C4-2B (cell line): ENCODE measurements around the gene PCNT.

Source experiments
- ZFX ChIP-seq: fragments of 450-650 bp; IDR thresholded peaks from 2 replicates; pipeline ENCODE4 v1.6.1; 2017
- TF ChIP-seq, protein P1 (sequence below): fragments of 450-650 bp; conservative IDR thresholded peaks from 2 replicates; pipeline ENCODE4 v1.5.1; 2017; ENCODE audit warnings: mild to moderate bottlenecking

GRCh38 chr21:46420241-46421190 lies 96.6 kb downstream of the PCNT start:
- TF ChIP-seq, protein P1, sequence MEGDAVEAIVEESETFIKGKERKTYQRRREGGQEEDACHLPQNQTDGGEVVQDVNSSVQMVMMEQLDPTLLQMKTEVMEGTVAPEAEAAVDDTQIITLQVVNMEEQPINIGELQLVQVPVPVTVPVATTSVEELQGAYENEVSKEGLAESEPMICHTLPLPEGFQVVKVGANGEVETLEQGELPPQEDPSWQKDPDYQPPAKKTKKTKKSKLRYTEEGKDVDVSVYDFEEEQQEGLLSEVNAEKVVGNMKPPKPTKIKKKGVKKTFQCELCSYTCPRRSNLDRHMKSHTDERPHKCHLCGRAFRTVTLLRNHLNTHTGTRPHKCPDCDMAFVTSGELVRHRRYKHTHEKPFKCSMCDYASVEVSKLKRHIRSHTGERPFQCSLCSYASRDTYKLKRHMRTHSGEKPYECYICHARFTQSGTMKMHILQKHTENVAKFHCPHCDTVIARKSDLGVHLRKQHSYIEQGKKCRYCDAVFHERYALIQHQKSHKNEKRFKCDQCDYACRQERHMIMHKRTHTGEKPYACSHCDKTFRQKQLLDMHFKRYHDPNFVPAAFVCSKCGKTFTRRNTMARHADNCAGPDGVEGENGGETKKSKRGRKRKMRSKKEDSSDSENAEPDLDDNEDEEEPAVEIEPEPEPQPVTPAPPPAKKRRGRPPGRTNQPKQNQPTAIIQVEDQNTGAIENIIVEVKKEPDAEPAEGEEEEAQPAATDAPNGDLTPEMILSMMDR, result no peak
- no peak for TF ChIP-seq ZFX
